H9 (cell line): ENCODE measurements around the gene CNNM4. TPM values are rescaled to one million over a fixed set of nuclear protein-coding genes. Genes with fewer than 3 reads are reported as not detected.

Experiments
- DNase-seq: peaks from one replicate; pipeline ENCODE4 v3.0.0-alpha.2; 2017
- H2AFZ ChIP-seq: one replicate; pipeline ENCODE4 v1.6.1; 2013; ENCODE audit warnings: mild to moderate bottlenecking, low read length, control low read depth, moderate library complexity
- H2AK5ac ChIP-seq: 2 replicates; pipeline ENCODE4 v1.6.1; 2013; ENCODE audit warnings: low read length, control low read depth, mixed read lengths; ENCODE audit not compliant: insufficient read length
- H2BK120ac ChIP-seq: one replicate; pipeline ENCODE4 v1.6.1; 2013; ENCODE audit warnings: low read depth, mild to moderate bottlenecking, low read length, control low read depth, inconsistent platforms; ENCODE audit not compliant: poor library complexity, severe bottlenecking
- H2BK12ac ChIP-seq: 2 replicates; pipeline ENCODE4 v1.6.1; 2013; ENCODE audit warnings: low read length, control low read depth, mixed read lengths, low read depth; ENCODE audit not compliant: insufficient read length
- H2BK15ac ChIP-seq: 2 replicates; pipeline ENCODE4 v1.6.1; 2013; ENCODE audit warnings: low read depth, low read length, control low read depth
- H2BK20ac ChIP-seq: one replicate; pipeline ENCODE4 v1.6.1; 2013; ENCODE audit warnings: low read depth, mild to moderate bottlenecking, low read length, control low read depth, inconsistent platforms; ENCODE audit not compliant: poor library complexity, severe bottlenecking
- H2BK5ac ChIP-seq: 2 replicates; pipeline ENCODE4 v1.6.1; 2013; ENCODE audit warnings: low read length, control low read depth, mixed read lengths; ENCODE audit not compliant: insufficient read length
- H3K14ac ChIP-seq: 2 replicates; pipeline ENCODE4 v1.6.1; 2013; ENCODE audit warnings: low read length, control low read depth; ENCODE audit not compliant: insufficient read depth
- H3K18ac ChIP-seq: 2 replicates; pipeline ENCODE4 v1.6.1; 2013; ENCODE audit warnings: low read depth, mild to moderate bottlenecking, mixed read lengths, low read length, control low read depth; ENCODE audit not compliant: insufficient read length
- H3K23ac ChIP-seq: 2 replicates; pipeline ENCODE4 v1.6.1; 2013; ENCODE audit warnings: low read length, control low read depth, mixed read lengths, low read depth; ENCODE audit not compliant: insufficient read length
- H3K23me2 ChIP-seq: 2 replicates; pipeline ENCODE4 v1.6.1; 2013; ENCODE audit warnings: low read depth, mild to moderate bottlenecking, mixed read lengths, low read length, control low read depth; ENCODE audit not compliant: insufficient read length, poor library complexity, severe bottlenecking
- H3K27ac ChIP-seq: 2 replicates; pipeline ENCODE4 v1.5.1; 2013; ENCODE audit warnings: low read length, control low read depth, mixed read lengths, low read depth; ENCODE audit not compliant: insufficient read length
- H3K27me3 ChIP-seq: 2 replicates; pipeline ENCODE4 v1.6.1; 2013; ENCODE audit warnings: low read length, control low read depth, inconsistent platforms; ENCODE audit not compliant: insufficient read depth
- H3K4ac ChIP-seq: 2 replicates; pipeline ENCODE4 v1.6.1; 2013; ENCODE audit warnings: low read depth, mild to moderate bottlenecking, control low read depth, inconsistent platforms, low read length, moderate library complexity
- H3K4me1 ChIP-seq: 2 replicates; pipeline ENCODE4 v1.6.1; 2013; ENCODE audit warnings: low read length, control low read depth, inconsistent platforms; ENCODE audit not compliant: insufficient read depth
- H3K4me2 ChIP-seq: 2 replicates; pipeline ENCODE4 v1.6.1; 2013; ENCODE audit warnings: low read length, control low read depth, mixed read lengths; ENCODE audit not compliant: insufficient read length, insufficient read depth
- H3K56ac ChIP-seq: 2 replicates; pipeline ENCODE4 v1.6.1; 2013; ENCODE audit warnings: low read depth, mild to moderate bottlenecking, mixed read lengths, low read length, control low read depth; ENCODE audit not compliant: insufficient read length
- H3K79me1 ChIP-seq: 2 replicates; pipeline ENCODE4 v1.6.1; 2013; ENCODE audit warnings: low read depth, mild to moderate bottlenecking, moderate library complexity, low read length, control low read depth, inconsistent platforms; ENCODE audit not compliant: insufficient read depth, poor library complexity, severe bottlenecking
- H3K79me2 ChIP-seq: 2 replicates; pipeline ENCODE4 v1.6.1; 2013; ENCODE audit warnings: low read length, control low read depth, inconsistent platforms; ENCODE audit not compliant: insufficient read depth
- H3K9ac ChIP-seq: 2 replicates; pipeline ENCODE4 v1.6.1; 2013; ENCODE audit warnings: low read length, control low read depth, mixed read lengths; ENCODE audit not compliant: insufficient read length; ENCODE audit errors: extremely low read depth
- H3K9me3 ChIP-seq: one replicate; pipeline ENCODE4 v1.6.1; 2013; ENCODE audit warnings: low read depth, low read length, inconsistent platforms; ENCODE audit not compliant: control insufficient read depth
- H3T11ph ChIP-seq: one replicate; pipeline ENCODE4 v1.6.1; 2013; ENCODE audit warnings: mild to moderate bottlenecking, low read length, control low read depth, inconsistent platforms
- H4K20me1 ChIP-seq: one replicate; pipeline ENCODE4 v1.6.1; 2013; ENCODE audit not compliant: control insufficient read depth, insufficient read length, insufficient read depth
- H4K5ac ChIP-seq: 2 replicates; pipeline ENCODE4 v1.6.1; 2013; ENCODE audit warnings: low read depth, mild to moderate bottlenecking, mixed read lengths, low read length, control low read depth; ENCODE audit not compliant: insufficient read length
- H4K8ac ChIP-seq: replicated peaks from 2 replicates; pipeline ENCODE4 v1.6.1; 2013; ENCODE audit warnings: low read length, control low read depth, mixed read lengths, low read depth; ENCODE audit not compliant: insufficient read length
- H4K91ac ChIP-seq: 2 replicates; pipeline ENCODE4 v1.6.1; 2013; ENCODE audit warnings: low read depth, mild to moderate bottlenecking, moderate library complexity, mixed read lengths, low read length, control low read depth; ENCODE audit not compliant: insufficient read length
- H3K27ac Mint-ChIP-seq, 3 experiments: 2 replicates in 2 of 3; 3 replicates in 1 of 3; pipeline ENCODE4 v1.8.0; 2020 to 2021; ENCODE audit warnings: mixed read lengths in 3 of 3, mild to moderate bottlenecking in 1 of 3, moderate library complexity in 1 of 3
- H3K27me3 Mint-ChIP-seq: 2 replicates; pipeline ENCODE4 v1.8.0; 2021; ENCODE audit warnings: low read depth, mild to moderate bottlenecking, moderate library complexity, mixed read lengths
- H3K36me3 Mint-ChIP-seq, 3 experiments: 2 replicates in 2 of 3; 3 replicates in 1 of 3; pipeline ENCODE4 v1.8.0; 2020 to 2021; ENCODE audit warnings: low read depth in 3 of 3, mixed read lengths in 3 of 3; ENCODE audit not compliant: insufficient read depth in 1 of 3
- H3K4me1 Mint-ChIP-seq, 2 experiments: 2 replicates each; pipeline ENCODE4 v1.8.0; 2020; ENCODE audit warnings: mixed read lengths in 2 of 2
- H3K4me3 Mint-ChIP-seq, 2 experiments: 2 replicates in 1 of 2; 3 replicates in 1 of 2; pipeline ENCODE4 v1.8.0; 2020 to 2021; ENCODE audit warnings: mild to moderate bottlenecking in 2 of 2, mixed read lengths in 2 of 2, moderate library complexity in 1 of 2
- H3K9me3 Mint-ChIP-seq, 2 experiments: 2 replicates in 1 of 2; 3 replicates in 1 of 2; pipeline ENCODE4 v1.8.0; 2020; ENCODE audit warnings: mild to moderate bottlenecking in 2 of 2, mixed read lengths in 2 of 2, moderate library complexity in 1 of 2
- CTCF ChIP-seq: fragments of 200-600 bp; sonication (generic); conservative IDR thresholded peaks from 3 replicates; pipeline ENCODE4 v1.8.0; 2021; ENCODE audit warnings: antibody characterized with exemption, mild to moderate bottlenecking
- WGBS: extraction: QIAGEN DNeasy Blood & Tissue Kit; methylation state at CpG from one replicate; pipeline ENCODE4 v1.1.7; 2013; ENCODE audit warnings: missing lambda C conversion rate, low lambda C conversion rate, mixed read lengths; ENCODE audit not compliant: insufficient read length; ENCODE audit errors: extremely low coverage; 5-methylcytosine and 5-hydroxymethylcytosine counted together
- total RNA-seq: library from RNA; stranded (reverse); gene quantifications from 2 replicates; pipeline ENCODE4 v1.2.1, GENCODE V29; 2021

The CNNM4 gene
- total RNA-seq, 1 experiment from 2014 or later = 8.5 TPM

GRCh38 chr2:96823198-96823597 is 62.5 kb downstream of the CNNM4 start:
- Histone ChIP-seq H3K27ac (no peak overlapping the region), H3K4me1 (no peaks in the 10 kb centered on the region; the same call in 1 of the 2 replicates), H3K14ac (no peak overlapping the region), H2BK5ac (no peak overlapping the region), H3K56ac (no peak overlapping the region), H2BK15ac (no peak overlapping the region), H2AK5ac (no peak overlapping the region), H3K79me2 (peaks cover 3% of the 10 kb centered on the region; the same call in 1 of the 2 replicates), H3K18ac (no peak overlapping the region), H4K20me1 (no peaks in the 10 kb centered on the region), H2AFZ (no peak overlapping the region), H3T11ph (no peak overlapping the region), H4K91ac (no peak overlapping the region), H3K23ac (no peak overlapping the region), H3K23me2 (no peaks in the 10 kb centered on the region), H3K79me1 (peaks cover 6% of the 10 kb centered on the region), H3K27me3 (no peaks in the 10 kb centered on the region), H2BK120ac (no peak overlapping the region), H2BK20ac (no peak overlapping the region), H2BK12ac (no peak overlapping the region), H3K4me2 (no peak overlapping the region), H3K4ac (no peak overlapping the region), H4K5ac (no peak overlapping the region), H3K9ac (no peak overlapping the region), H3K9me3 (no peaks in the 10 kb centered on the region), H4K8ac (no peak overlapping the region)
- H3K9me3 Mint-ChIP-seq = no peaks in the 10 kb centered on the region
- DNase-seq = no peak
- no peak for TF ChIP-seq CTCF
- H3K4me3 Mint-ChIP-seq = no peak overlapping the region
- no peak overlapping the region for H3K27ac Mint-ChIP-seq
- peaks cover 31 to 32% of the 10 kb centered on the region in 2 experiments for H3K4me1 Mint-ChIP-seq
- peaks cover 25 to 69% (median 67%) of the 10 kb centered on the region in 3 experiments for H3K36me3 Mint-ChIP-seq
- H3K27me3 Mint-ChIP-seq = peaks cover 1% of the 10 kb centered on the region; the same call in 1 of the 2 replicates
- WGBS = no CpG with 5 or more reads among the region's 11 CpGs
